DMS153 (cell line): ENCODE measurements around the gene FABP7.
A peak's percentile ranks its signal among the peaks of the same experiment; 100 is the strongest.

Experiments used
- DNase-seq: peaks from one replicate; lab custom pipeline; 2025; lab: John Stamatoyannopoulos, UW

The FABP7 gene

DNA sequence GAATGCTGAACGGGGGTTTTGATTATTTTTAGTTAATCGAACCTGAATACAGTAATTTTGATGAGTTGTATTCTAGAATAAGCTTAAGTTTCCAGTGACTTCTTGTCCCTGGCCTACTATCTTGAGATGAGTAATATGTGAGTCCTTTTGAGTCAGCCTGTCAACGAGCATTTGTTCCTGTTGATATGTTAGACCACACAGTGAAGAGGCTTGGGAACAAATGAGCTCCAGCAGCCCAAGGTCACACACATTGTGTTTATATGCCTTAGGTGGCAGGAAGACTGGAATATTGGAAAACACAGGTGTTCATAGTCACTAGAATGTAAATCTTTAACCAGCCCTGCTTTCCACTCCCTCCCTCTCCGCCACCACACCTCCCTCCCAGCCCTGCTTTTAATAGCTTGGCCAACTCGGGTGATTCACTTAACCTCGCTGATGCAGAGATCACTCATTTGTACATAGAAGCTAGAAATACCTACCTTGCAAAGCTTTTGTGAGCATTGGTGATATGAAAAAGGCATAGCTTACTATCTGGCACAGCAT, 18.7 kb downstream of the FABP7 start:
- peak; percentile 52 for DNase-seq

DNA sequence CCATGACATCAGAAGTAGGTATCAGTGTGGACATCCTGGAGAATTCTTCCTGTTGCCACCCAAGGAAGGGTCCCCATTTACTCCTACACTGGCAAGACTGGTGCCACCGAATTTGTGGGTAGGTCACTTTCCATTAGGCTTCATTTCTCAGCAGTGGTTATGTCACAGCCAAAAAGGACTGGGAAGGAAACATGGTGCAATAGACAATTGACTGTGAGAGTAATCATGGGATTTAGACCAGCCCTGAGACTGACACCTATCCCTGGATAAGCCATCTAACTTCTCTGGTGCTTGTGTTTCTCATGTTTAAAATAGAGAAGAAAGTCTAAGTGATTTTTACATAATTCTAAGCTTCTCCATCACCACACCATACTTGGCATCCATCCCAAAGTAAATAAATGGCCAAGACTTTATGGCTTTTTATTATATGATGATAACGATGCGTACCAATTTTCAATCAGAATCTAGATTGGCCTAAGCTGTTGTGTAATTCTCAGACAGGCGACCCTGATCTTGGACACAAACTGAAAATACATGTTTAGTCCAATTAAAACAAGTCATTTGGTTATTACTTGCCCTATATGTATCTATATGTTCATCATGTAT, 19.7 kb downstream of the FABP7 start:
- no peak for DNase-seq

DNA sequence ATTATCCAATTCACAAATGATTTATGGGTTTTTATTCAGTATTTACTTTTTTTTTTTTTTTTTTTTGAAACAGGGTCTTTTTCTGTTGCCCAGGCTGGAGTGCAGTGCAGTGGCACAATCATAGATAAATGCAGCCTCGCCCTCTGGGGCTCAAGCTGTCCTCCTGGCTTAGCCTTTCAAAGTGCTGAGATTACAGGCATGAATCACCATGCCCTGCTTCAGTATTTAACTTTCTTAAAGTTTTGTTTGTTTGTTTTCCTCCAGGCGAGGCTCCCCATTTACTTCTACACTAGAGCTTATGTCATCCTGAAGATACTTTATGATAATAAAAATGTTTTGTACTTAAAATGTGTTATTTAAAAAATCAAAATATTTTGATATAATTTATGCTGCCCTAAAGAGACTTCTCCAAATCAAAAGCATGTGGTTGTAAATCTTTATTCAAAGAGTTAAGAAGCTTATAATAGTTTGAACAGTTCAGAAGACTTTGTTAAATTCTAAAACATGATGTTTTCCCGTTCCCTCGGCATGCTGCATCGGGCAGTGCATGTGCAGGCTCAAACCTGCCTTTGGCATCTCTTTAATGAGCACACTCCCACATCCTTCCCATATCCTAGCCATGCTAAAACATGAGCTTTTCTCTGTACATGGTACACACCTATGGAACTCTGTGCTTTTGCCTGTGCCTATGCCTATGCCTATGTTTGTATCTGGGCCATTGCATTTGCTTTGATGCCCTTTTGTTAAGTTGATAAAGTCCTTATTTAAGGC, 20.6 kb downstream of the FABP7 start:
- no peak for DNase-seq

DNA sequence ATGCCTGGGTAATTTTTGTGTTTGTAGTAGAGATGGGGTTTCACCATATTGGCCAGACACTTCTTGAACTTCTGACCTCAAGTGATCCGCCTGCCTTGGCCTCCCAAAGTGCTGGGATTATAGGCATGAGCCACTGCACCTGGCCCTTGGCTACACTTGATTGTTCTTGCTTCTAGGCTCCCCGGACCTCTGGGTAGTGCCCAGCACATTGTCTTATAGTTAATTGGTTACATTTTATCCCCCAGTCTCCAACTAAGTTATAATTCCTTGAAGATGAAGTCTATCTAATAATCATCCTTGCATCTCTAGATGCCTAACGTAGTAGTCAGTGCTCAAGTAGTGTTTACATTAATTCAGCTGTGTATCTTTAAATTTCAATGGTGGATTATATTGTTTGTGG, 21.4 kb downstream of the FABP7 start:
- DNase-seq: no peak

DNA sequence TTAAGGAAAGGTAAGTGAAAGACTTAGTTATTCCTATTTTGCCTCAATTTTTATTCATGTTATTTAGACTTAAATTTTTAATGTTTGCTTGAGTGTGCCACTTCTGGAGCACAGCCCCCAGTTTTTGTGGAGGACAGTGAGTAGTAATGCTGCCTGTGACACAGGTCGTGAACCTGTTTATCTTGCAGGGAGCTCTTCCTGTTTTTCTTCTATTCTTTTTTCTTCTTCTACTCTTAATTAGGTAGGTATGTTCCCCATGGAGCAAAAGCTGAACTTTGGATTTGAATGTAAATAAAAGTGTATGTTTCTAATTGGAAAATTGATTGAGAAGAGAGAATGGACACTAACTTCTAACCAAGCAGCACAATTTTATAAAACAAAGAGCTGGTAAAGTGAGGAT, 21.9 kb downstream of the FABP7 start:
- no peak for DNase-seq

DNA sequence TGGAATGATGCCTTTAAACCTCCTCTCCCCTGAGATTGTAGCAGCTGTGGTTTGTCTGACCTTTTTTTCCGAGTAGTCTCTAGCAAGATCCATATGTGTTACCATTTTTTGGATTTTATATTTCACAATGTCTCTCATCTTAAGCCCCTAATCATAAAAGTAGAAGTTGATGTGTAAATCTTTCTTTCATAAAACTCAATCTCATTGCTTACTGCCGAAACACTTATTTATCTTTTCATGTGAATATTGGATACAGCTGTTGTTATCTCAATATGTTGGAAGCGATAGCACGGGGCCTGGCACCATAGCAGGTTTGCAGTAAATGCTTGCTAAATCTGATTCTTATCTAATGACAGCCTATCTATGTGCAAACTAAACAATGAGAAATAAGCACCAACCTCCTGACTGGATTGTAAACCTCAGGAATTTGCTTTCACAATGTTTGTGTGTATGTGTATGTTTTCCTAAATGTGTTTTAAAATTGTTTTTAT, 23.7 kb downstream of the FABP7 start:
- DNase-seq: no peak

DNA sequence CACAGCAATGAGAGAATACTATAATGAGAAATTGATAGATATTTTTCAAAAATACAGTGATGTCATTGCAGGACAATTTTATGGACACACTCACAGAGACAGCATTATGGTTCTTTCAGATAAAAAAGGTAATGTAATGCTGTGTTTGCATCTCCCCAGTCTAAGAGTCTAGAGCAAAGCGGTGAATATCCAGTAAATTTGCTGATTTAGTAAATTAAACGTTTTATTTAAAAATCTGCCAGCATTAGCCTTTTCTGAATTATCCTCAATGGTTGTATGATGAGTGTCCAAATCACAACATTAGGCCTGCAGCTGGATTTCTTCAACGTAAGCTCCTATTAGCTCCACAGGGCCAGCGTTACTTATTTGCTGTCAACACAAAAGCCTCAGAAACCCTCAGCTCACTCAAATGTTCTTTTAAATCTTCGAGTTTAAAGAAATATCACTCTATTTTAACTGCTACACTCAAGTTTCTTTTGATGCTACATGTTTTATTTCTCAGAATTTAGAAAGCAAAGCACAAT, 25.5 kb downstream of the FABP7 start:
- no peak for DNase-seq

DNA sequence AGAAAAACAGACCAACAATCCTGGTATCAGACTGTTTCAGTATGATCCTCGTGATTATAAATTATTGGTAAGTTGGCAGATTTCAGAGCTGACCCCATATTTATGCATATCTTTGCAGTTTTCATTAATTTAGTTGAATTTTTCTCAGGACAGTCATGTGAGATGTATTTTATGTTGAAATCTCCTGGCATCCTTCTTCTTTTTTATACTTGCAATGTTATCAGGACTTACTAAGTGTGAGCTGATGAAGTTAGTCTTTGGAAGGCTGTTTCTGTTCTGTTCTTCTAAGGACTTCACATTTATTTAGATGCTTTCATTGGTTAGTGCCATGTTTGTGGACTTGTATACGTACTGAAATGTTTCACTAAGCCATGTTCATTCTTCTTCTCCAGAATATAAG, 26.8 kb downstream of the FABP7 start:
- DNase-seq: no peak

DNA sequence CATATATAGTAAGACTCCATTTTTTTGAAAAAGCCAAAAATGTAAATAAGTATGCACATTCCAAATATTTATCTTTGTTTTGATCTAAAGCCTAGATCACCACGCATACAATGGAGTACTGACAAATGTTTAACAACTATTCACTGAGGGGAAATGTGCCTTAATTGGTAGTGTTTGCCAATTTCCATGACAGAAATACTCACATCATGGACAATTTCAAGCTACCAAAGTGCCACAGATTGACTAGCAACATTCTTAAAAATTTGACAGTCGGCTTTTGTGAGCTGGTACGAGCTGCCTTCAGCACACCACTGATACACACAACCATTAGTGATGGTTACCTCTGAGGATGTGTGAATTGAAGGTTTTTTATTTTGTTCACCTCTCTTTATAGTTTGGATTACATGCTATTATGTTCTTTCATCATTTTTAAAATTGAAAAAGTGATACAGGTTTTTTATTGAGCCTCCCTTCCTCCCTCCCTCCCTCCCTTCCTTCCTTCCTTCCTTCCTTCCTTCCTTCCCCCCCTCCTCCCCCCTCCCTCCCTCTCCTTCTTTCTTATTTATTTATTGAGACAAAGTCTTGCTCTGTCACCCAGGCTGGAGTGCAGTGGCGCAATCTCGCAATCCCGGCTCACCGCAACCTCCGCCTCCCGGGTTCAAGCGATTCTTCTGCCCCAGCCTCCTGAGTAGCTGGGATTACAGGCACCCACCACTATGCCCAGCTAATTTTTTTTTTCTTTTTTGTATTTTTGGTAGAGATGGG, 28.8 kb downstream of the FABP7 start:
- DNase-seq: no peak

DNA sequence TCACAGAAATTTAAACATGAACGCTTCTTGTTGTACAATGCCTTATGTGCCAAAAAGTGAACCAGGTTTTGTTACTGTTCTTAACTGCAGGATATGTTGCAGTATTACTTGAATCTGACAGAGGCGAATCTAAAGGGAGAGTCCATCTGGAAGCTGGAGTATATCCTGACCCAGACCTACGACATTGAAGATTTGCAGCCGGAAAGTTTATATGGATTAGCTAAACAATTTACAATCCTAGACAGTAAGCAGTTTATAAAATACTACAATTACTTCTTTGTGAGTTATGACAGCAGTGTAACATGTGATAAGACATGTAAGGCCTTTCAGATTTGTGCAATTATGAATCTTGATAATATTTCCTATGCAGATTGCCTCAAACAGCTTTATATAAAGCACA, 29.5 kb downstream of the FABP7 start:
- DNase-seq: no peak

DNA sequence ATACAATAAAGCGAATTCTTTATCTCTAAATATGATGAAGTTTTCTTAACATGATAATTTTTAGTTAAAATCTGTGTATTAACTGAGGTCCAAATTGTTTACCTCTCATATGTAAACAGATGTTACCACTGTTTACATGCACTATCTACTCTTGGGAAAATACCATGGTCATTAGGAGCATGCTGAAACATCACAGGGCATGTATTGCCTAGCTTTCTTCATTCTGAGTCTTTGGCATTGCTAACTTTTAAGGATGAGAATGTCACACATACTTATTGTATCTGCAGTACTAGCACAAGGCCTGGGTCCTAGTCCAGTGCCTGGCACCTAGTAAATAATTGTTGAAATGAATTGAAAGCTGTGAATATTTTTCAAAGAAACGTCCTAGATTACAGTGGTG, 30.2 kb downstream of the FABP7 start:
- no peak for DNase-seq

DNA sequence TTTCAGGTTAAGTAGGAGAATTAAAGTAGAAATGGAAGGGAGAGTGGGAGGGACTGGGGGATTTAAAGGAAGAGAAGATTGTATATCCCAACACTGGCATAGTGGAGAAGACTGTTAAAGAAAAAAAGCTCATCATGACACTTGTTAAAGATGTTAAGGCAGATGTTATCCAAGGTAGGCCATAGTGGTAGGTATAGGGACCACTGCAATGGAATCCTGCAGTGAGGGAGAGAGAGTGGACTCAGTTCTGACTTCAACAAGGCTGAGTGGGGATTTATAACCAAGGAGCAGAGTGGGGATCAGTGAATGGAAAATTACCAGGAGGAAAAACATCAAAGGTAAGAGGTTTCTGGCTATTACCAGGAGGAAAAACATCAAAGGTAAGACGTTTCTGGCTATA, 30.7 kb downstream of the FABP7 start:
- DNase-seq: no peak

DNA sequence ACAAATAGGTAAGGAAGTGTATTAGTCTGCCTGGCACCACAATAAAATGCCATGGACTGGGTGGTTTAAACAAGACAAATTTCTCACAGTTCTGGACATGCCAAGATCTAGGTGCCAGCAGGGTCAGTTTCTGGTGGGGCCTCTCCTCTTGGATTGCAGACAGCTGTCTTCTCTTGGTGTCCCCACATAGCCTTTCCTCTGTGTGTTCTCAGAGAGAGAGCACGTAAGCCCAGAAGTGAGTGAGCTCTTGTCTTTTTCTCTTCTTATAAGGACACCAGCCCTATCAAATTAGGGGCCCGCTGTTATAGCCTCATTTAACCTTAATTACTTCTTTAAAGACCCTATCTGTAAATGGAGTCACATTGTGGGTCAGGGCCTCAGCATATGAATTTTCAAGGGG, 37.8 kb downstream of the FABP7 start:
- no peak for DNase-seq

DNA sequence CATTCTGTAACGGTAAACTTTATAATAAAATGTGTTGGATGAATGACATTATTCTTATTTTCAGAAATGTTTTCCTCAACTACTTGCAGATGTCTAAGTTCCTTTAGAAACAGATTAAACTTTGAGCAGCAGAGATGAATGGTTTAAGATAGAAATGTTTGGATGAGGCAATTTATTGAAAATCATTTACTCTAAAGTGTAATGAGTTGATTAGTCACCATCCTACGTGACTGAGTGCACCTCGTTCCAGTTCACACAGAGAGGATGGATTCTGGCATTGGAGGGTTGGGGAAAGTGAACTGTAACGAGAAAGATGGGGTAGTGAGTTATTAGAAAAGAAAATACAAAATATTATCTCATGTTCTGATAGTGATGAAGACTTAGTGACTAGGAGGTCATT, 38.2 kb downstream of the FABP7 start:
- no peak for DNase-seq

DNA sequence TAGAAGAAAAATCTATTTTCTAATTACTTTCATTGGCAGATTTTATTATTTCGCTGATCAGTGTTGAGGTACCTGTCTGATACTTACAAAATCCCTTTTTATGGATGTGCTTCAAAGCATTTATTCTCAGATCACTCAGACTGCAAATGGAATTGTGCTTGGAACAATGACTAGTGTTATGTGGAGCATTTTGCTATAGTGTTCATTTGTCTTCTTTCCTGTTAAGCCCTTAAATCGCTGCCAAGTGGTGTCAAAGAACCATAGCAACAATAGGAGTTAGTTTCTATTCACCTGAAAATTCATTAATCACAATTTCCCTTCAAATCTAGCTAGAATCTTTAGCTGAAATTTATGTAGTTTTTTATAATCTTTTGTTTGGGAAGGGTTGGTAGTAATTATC, 39.4 kb downstream of the FABP7 start:
- peak; percentile 30 for DNase-seq

DNA sequence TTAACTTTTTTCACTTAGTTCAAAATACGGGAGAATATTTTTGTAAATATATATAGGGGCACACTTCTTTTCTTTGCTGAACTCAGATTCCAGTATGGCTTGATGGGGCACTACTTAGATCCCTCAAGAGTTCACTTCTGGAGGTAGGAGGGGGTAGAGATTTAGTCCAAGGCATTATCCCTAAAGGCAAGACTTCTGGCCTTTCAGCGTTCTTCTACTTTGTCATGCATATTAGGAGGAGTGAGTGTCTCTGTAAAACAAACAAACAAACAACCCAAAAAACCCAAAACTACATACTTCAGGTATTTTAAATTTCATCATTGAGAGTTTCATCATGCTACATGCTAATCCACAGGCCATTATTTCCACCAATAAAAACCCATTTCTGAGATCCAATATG, 41.6 kb downstream of the FABP7 start:
- no peak for DNase-seq

DNA sequence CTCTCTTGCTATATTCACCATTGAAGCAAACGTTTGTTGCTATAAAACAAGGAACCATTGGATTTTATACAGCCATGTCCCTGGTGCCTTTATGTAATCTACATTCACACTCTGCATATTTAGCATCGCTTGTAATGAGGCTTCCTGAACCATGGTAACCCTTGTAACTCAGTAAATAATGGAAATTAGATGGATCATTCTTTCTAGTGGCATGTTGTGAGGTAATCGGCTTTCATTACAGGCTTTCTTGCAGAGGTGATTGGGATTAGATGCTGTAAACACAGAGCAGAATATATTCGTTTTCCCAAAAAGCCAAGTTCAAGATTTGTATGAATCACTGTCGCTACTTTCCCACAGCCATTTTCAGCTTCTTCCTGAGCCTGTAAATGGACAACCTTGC, 45.6 kb downstream of the FABP7 start:
- DNase-seq: no peak

DNA sequence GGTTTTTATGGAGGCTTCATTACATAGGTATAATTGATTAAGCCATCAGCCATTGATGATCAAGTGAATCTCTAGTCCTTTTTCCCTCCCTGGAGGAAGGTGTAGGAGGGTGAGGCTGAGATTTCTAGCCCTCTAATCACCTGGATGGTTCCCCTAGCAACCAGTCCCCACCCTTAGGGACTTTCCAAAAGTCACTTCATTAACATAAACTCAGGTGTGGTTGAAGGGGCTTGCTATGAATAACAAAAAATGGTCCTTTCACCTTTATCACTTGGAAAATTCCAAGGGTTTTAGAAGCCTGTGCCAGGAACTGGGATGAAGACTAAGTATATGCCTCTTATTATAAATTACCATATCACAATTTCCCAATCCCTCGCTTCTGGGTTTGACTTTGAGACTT, 49.9 kb downstream of the FABP7 start:
- DNase-seq: no peak

DNA sequence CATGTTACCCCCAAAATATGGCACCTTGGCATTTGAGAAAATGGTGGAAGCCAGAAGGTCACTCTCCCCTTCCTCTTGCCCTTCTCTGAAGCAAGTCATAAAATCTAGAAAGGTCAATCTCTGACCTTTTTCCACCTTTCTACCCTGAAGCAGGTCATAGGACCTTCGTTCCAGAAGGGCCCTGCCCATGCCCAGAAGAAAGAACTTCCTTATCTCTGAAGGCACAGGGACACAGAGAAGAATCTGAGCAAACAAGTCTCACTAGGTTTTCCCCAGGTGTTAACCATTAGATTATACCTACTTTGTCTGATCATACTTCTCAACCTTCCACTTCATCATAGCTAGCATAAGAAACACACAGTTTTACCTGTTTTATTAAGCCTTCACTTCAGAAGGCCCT, 52.0 kb downstream of the FABP7 start:
- DNase-seq: no peak

DNA sequence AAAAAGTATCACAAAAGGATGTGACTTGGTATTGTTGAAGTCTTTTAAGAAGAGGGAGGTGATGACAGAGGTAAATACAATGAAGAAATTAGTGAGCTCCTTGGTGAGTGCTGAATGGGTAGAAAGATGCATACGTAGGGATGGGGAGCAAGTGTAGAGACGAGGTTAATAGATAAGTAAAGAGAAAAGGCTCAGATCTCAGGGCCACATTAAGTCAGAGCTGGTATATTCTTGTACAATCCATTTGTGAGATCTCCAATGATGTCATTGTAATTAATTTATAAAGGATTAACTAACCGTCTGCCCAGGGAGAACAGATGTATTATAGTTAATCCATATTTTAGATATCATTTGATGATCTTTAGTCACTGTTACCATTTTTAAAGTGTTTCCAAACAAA, 52.9 kb downstream of the FABP7 start:
- DNase-seq: no peak

DNA sequence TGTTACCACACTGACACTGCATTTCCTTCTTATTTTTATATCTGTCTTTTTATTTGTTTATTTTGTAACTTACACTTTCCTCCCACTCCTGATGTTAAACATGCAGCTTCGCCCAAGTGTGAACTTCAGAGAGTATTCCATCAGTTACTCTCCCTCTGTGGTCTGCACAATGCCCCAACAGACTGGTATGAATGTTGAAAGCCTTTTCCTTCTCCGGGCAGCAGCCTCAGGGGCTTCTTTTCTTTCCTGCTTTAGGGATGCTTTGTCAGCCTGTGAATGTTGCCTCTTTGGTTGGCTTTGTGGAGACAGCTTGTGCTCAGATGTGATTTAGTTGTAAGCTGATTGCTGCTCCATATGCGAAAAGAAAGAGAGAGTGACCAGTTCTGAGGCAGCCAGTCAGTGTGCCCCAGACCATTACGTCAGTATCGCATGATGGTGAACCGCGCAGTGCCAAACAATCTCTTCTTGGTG, 53.5 kb downstream of the FABP7 start:
- no peak for DNase-seq
